HepG2 (cell line): ENCODE measurements around the gene ZNF511. TPM values are rescaled to one million over a fixed set of nuclear protein-coding genes. Genes with fewer than 3 reads are reported as not detected.

Source experiments
- ATAC-seq: fragments of 200-7000 bp; cut with Tn5 transposase; 3 replicates; pipeline ENCODE4 v1.9.1; 2020; ENCODE audit warnings: mild to moderate bottlenecking, moderate library complexity
- BruUV-seq: library from RNA; stranded (reverse); fragments of 400-500 nt; replicated peaks from 2 replicates; lab custom pipeline; 2021; lab: Mats Ljungman, UMichigan
- CTCF ChIA-PET: fragments of 300-600 bp; formaldehyde crosslinking; extraction: SDS; loops from one replicate; lab custom pipeline; 2021; ENCODE audit warnings: low total read pairs, inconsistent platforms, low intra/inter-chr PET ratio; lab: Yijun Ruan, JAX
- POLR2A ChIA-PET: fragments of 350-600 bp; sonication (Branson Sonifier 250); formaldehyde crosslinking; loops from one replicate; lab custom pipeline; 2020; ENCODE audit warnings: antibody characterized with exemption, inconsistent platforms; lab: Yijun Ruan, JAX
- DNase-seq: peaks from one replicate; pipeline ENCODE4 v3.0.0-alpha.2; 2015; ENCODE audit warnings: low spot score
- FAIRE-seq: peaks from 3 replicates; lab custom pipeline; 2011; peaks lifted over from hg19 to GRCh38; lab: Jason Lieb, UNC
- H2AFZ ChIP-seq: one replicate; pipeline ENCODE4 v1.6.1; 2011; ENCODE audit warnings: low read length, inconsistent platforms
- H3K27ac ChIP-seq: fragments of 300-600 bp; 3 replicates; pipeline ENCODE4 v1.8.0; 2011; ENCODE audit warnings: mixed run types, mild to moderate bottlenecking, mixed read lengths, low read length, inconsistent platforms; ENCODE audit not compliant: insufficient read depth; ENCODE audit errors: extremely low read length
- H3K27me3 ChIP-seq, 2 experiments: fragments of 200-600 bp in 1 of 2; 2 replicates in 1 of 2; 3 replicates in 1 of 2; pipeline versions ENCODE4 v1.6.0 to v1.8.0; 2011; ENCODE audit warnings: low read length in 2 of 2, mild to moderate bottlenecking in 2 of 2, moderate library complexity in 2 of 2, inconsistent platforms in 1 of 2; ENCODE audit not compliant: insufficient read depth in 2 of 2, control insufficient read depth in 1 of 2
- H3K36me3 ChIP-seq, 2 experiments: fragments of 200-600 bp in 1 of 2; replicated peaks in 1 of 2; 2 replicates in 1 of 2; 3 replicates in 1 of 2; pipeline versions ENCODE4 v1.5.1 to v1.8.0; 2011; ENCODE audit warnings: low read length in 2 of 2, inconsistent platforms in 1 of 2; ENCODE audit not compliant: insufficient read depth in 2 of 2, control insufficient read depth in 1 of 2
- H3K4me1 ChIP-seq: 2 replicates; pipeline ENCODE4 v1.5.1; 2012; ENCODE audit warnings: low read length, inconsistent platforms; ENCODE audit not compliant: insufficient read depth
- H3K4me2 ChIP-seq: 2 replicates; pipeline ENCODE4 v1.6.0; 2011; ENCODE audit warnings: low read depth, low read length, inconsistent platforms
- H3K4me3 ChIP-seq, 3 experiments: fragments of 200-600 bp in 1 of 3; sonication (generic), shearing (Covaris generic) in 1 of 3; replicated peaks in 1 of 3; 2 replicates each; pipeline ENCODE4 v1.5.1; 2011 to 2016; ENCODE audit warnings: low read length in 3 of 3, inconsistent platforms in 2 of 3, low read depth in 2 of 3, mild to moderate bottlenecking in 2 of 3, control low read depth in 1 of 3, mixed read lengths in 1 of 3; ENCODE audit not compliant: insufficient read depth in 1 of 3
- H3K79me2 ChIP-seq: one replicate; pipeline ENCODE4 v1.6.1; 2011; ENCODE audit warnings: low read length, inconsistent platforms; ENCODE audit not compliant: insufficient read depth
- H3K9ac ChIP-seq: 2 replicates; pipeline ENCODE4 v1.6.0; 2011; ENCODE audit warnings: mild to moderate bottlenecking, low read depth, low read length, inconsistent platforms; ENCODE audit not compliant: insufficient read depth
- H3K9me3 ChIP-seq: 2 replicates; pipeline ENCODE4 v1.5.1; 2012; ENCODE audit warnings: mild to moderate bottlenecking, low read length
- H4K20me1 ChIP-seq: 2 replicates; pipeline ENCODE4 v1.6.0; 2011; ENCODE audit warnings: inconsistent platforms, mild to moderate bottlenecking, low read length, moderate library complexity; ENCODE audit not compliant: insufficient read depth
- ARHGAP35 ChIP-seq: sonication (generic); formaldehyde crosslinking; IDR thresholded peaks from 2 replicates; pipeline ENCODE4 v1.9.0; 2022; ENCODE audit warnings: mild to moderate bottlenecking, inconsistent platforms, moderate library complexity, missing genetic modification reagents, borderline replicate concordance
- ATF2 ChIP-seq: sonication (generic); formaldehyde crosslinking; IDR thresholded peaks from 2 replicates; pipeline ENCODE4 v1.4.0; 2020; ENCODE audit warnings: missing genetic modification reagents
- JUND ChIP-seq: sonication (generic); formaldehyde crosslinking; IDR thresholded peaks from 2 replicates; pipeline ENCODE4 v1.8.0; 2022; ENCODE audit warnings: mild to moderate bottlenecking, missing genetic modification reagents
- KDM5A ChIP-seq: fragments of 200-600 bp; sonication (generic); IDR thresholded peaks from 2 replicates; pipeline ENCODE4 v1.7.0; 2018; ENCODE audit warnings: antibody characterized with exemption, mild to moderate bottlenecking, low read length, borderline replicate concordance
- NCOA5 ChIP-seq: sonication (generic); formaldehyde crosslinking; IDR thresholded peaks from 2 replicates; pipeline ENCODE4 v1.4.0; 2020; ENCODE audit warnings: missing genetic modification reagents
- NFATC3 ChIP-seq: sonication (generic); formaldehyde crosslinking; IDR thresholded peaks from 2 replicates; pipeline ENCODE4 v1.5.1; 2020; ENCODE audit warnings: mild to moderate bottlenecking, missing genetic modification reagents
- PRMT3 ChIP-seq: sonication (generic); formaldehyde crosslinking; IDR thresholded peaks from 2 replicates; pipeline ENCODE4 v1.8.1; 2022; ENCODE audit warnings: low read depth, mild to moderate bottlenecking, moderate library complexity, missing genetic modification reagents, borderline replicate concordance
- SKI ChIP-seq: fragments of 450-650 bp; IDR thresholded peaks from one replicate; pipeline ENCODE4 v1.6.1; 2018; ENCODE audit warnings: mild to moderate bottlenecking; ENCODE audit not compliant: partially characterized antibody
- TRAFD1 ChIP-seq: sonication (generic); formaldehyde crosslinking; IDR thresholded peaks from 2 replicates; pipeline ENCODE4 v1.5.1; 2020; ENCODE audit warnings: missing genetic modification reagents, mild to moderate bottlenecking, borderline replicate concordance
- ZBTB3 ChIP-seq: sonication (generic); formaldehyde crosslinking; IDR thresholded peaks from 2 replicates; pipeline ENCODE4 v1.4.0; 2020; ENCODE audit warnings: low read depth, mild to moderate bottlenecking, moderate library complexity, missing genetic modification reagents, borderline replicate concordance
- ZBTB43 ChIP-seq: sonication (generic); formaldehyde crosslinking; conservative IDR thresholded peaks from 2 replicates; pipeline ENCODE4 v1.4.0; 2020; ENCODE audit warnings: missing genetic modification reagents
- ZNF543 ChIP-seq: sonication (generic); formaldehyde crosslinking; IDR thresholded peaks from 2 replicates; pipeline ENCODE4 v1.4.0; 2020; ENCODE audit warnings: mild to moderate bottlenecking, missing genetic modification reagents
- ZNF616 ChIP-seq: sonication (generic); formaldehyde crosslinking; IDR thresholded peaks from 2 replicates; pipeline ENCODE4 v1.5.0; 2020; ENCODE audit warnings: low read depth, mild to moderate bottlenecking, missing genetic modification reagents
- WGBS: methylation state at CpG from one replicate; pipeline ENCODE4 v1.1.6; 2017; ENCODE audit warnings: low lambda C conversion rate; 5-methylcytosine and 5-hydroxymethylcytosine counted together
- in situ Hi-C: cut with HindIII; loops from 2 replicates; pipeline ENCODE4 v1.10.0; 2017; ENCODE audit warnings: low pct_unique_long_range_greater_than_20kb; ENCODE audit not compliant: extremely low pct_ligation_motif_present
- intact Hi-C: fragments of 100-400 bp; cut with micrococcal nuclease; formaldehyde crosslinking; loops from one replicate; pipeline ENCODE4 v1.10.0; 2022; ENCODE audit not compliant: unreplicated experiment
- polyA plus RNA-seq, 8 experiments: library from polyadenylated mRNA; depleted of rRNA in 3 of 8; stranded (reverse) in 7 of 8; unstranded in 1 of 8; fragments of >200 nt; fragmentation: Illumina TruSeq in 4 of 8; extraction: Trizol in 4 of 8; gene quantifications; 2 replicates each; pipeline versions ENCODE4 v1.2.1 to v1.2.3, GENCODE V29; 2011 to 2016; ENCODE audit warnings: low read depth in 4 of 8, missing spikeins in 1 of 8, mixed read lengths in 1 of 8; ENCODE audit not compliant: insufficient read depth in 1 of 8
- total RNA-seq, 5 experiments: library from RNA; depleted of rRNA; stranded (reverse); fragments of >200 nt; fragmentation: Illumina TruSeq; extraction: Trizol; gene quantifications; 2 replicates each; pipeline ENCODE4 v1.2.3, GENCODE V29; 2016; ENCODE audit warnings: low read depth in 1 of 5

Gene ZNF511
- total and polyA plus RNA-seq, 2 of the 13 experiments (the other 11 are each of a cell fraction or from before 2014, with no cell fraction given) = 35.6 to 66.4 TPM

- no peak for TF ChIP-seq JUND (CRISPR knock-in tag)
- TF ChIP-seq TRAFD1 (CRISPR knock-in tag) = no peak
- TF ChIP-seq ZNF616 = no peak
- no peak for TF ChIP-seq ZBTB43 (CRISPR knock-in tag)
- TF ChIP-seq NFATC3 = no peak
- TF ChIP-seq KDM5A = no peak
- no peak for TF ChIP-seq ATF2 (CRISPR knock-in tag)
- no peak for TF ChIP-seq ZNF543 (CRISPR knock-in tag)
- no peak for TF ChIP-seq NCOA5 (CRISPR knock-in tag)
- no peak for TF ChIP-seq ARHGAP35
- TF ChIP-seq SKI = no peak
- TF ChIP-seq PRMT3 (CRISPR knock-in tag) = no peak
- no peak for TF ChIP-seq ZBTB3
- in situ Hi-C loops (no loop called here), intact Hi-C loops (no loop called here)
- Histone ChIP-seq H3K27ac (no peak overlapping the region), H3K4me3 (no peak overlapping the region), H3K4me1 (peaks cover 28% of the 10 kb centered on the region), H2AFZ (no peak overlapping the region), H3K36me3 (no peaks in the 10 kb centered on the region), H3K9ac (no peak overlapping the region), H3K4me2 (no peak overlapping the region), H3K27me3 (peaks cover 9 to 43% of the 10 kb centered on the region in 2 experiments; a peak in 4 of 5 replicates), H3K79me2 (no peaks in the 10 kb centered on the region), H3K9me3 (no peaks in the 10 kb centered on the region), H4K20me1 (no peaks in the 10 kb centered on the region)
- DNase-seq = no peak
- POLR2A ChIA-PET = no interaction called here
- WGBS = 61% methylated on average over 8 of the region's 14 CpGs
- CTCF ChIA-PET = no interaction called here
- no TSS peak for BruUV-seq
- no peak for ATAC-seq
- no peak for FAIRE-seq
Measured at GRCh38 chr10:133262696-133263095, 46.0 kb upstream of the ZNF511 start.
